SU-DHL-6 (cell line): Measurements from ENCODE around the gene PLXDC2.

Experiments used
- H2AFZ ChIP-seq: fragments of 200-600 bp; sonication (generic); 2 replicates; pipeline ENCODE4 v1.6.1; 2014; ENCODE audit warnings: low read depth, mild to moderate bottlenecking, moderate library complexity, mixed read lengths, antibody characterized with exemption, low read length; ENCODE audit not compliant: severe bottlenecking
- H3F3A ChIP-seq: fragments of 200-600 bp; shearing (Covaris generic); 2 replicates; pipeline ENCODE4 v1.6.0; 2016; ENCODE audit warnings: antibody characterized with exemption, mild to moderate bottlenecking; ENCODE audit not compliant: insufficient read depth
- H3K27ac ChIP-seq: fragments of 200-600 bp; sonication (generic); 2 replicates; pipeline ENCODE4 v1.5.1; 2016; ENCODE audit warnings: low read depth, mild to moderate bottlenecking, low read length, moderate library complexity, mixed read lengths
- H3K27me3 ChIP-seq: fragments of 200-600 bp; sonication (generic), shearing (Covaris generic); 2 replicates; pipeline ENCODE4 v1.6.0; 2014; ENCODE audit warnings: mild to moderate bottlenecking, low read length
- H3K36me3 ChIP-seq: fragments of 200-600 bp; sonication (generic); 2 replicates; pipeline ENCODE4 v1.6.1; 2014; ENCODE audit warnings: mild to moderate bottlenecking, low read length, mixed read lengths
- H3K4me2 ChIP-seq: fragments of 300-600, 200-600 bp; shearing (Covaris generic), sonication (generic); 2 replicates; pipeline ENCODE4 v1.6.0; 2014; ENCODE audit warnings: low read length, low read depth, mild to moderate bottlenecking; ENCODE audit not compliant: poor library complexity, severe bottlenecking
- H3K4me3 ChIP-seq: fragments of 200-600 bp; sonication (generic); 2 replicates; pipeline ENCODE4 v1.5.1; 2014; ENCODE audit warnings: antibody characterized with exemption, low read length, mild to moderate bottlenecking, mixed read lengths; ENCODE audit not compliant: insufficient read depth, poor library complexity, severe bottlenecking
- H3K79me2 ChIP-seq: fragments of 200-600 bp; sonication (generic); 2 replicates; pipeline ENCODE4 v1.6.1; 2014; ENCODE audit warnings: mild to moderate bottlenecking, low read length, moderate library complexity; ENCODE audit not compliant: insufficient read depth
- H3K9ac ChIP-seq: fragments of 200-600 bp; sonication (generic); 2 replicates; pipeline ENCODE4 v1.7.0; 2014; ENCODE audit warnings: mild to moderate bottlenecking, low read length
- H3K9me2 ChIP-seq: fragments of 200-600 bp; sonication (generic); replicated peaks from 2 replicates; pipeline ENCODE4 v1.6.1; 2014; ENCODE audit warnings: low read length; ENCODE audit not compliant: insufficient read depth
- H3K9me3 ChIP-seq: fragments of 200-600 bp; sonication (generic); 2 replicates; pipeline ENCODE4 v1.6.1; 2014; ENCODE audit warnings: low read length, mixed read lengths; ENCODE audit not compliant: insufficient read depth
- H4K20me1 ChIP-seq: fragments of 200-600 bp; sonication (generic); 2 replicates; pipeline ENCODE4 v1.6.1; 2014; ENCODE audit warnings: low read depth, mild to moderate bottlenecking, antibody characterized with exemption, low read length, moderate library complexity, mixed read lengths
- CTCF ChIP-seq: fragments of 200-600 bp; sonication (generic); IDR thresholded peaks from one replicate; pipeline ENCODE4 v1.5.1; 2017; ENCODE audit warnings: antibody characterized with exemption, mild to moderate bottlenecking, low read length, moderate library complexity; ENCODE audit not compliant: insufficient read depth, poor library complexity, severe bottlenecking
- EZH2phosphoT487 ChIP-seq: fragments of 200-600 bp; sonication (generic), shearing (Covaris generic); conservative IDR thresholded peaks from 2 replicates; pipeline ENCODE4 v1.6.1; 2018; ENCODE audit warnings: mild to moderate bottlenecking, antibody characterized with exemption, low read length, moderate library complexity, mixed read lengths

PLXDC2 gene

GRCh38 chr10:20144268-20144667 lies 328.0 kb downstream of the PLXDC2 start:
- H3K79me2 ChIP-seq, result no peaks in the 10 kb centered on the region
- no peak overlapping the region for H2AFZ ChIP-seq
- H3K9ac ChIP-seq, result no peak overlapping the region
- H3K9me3 ChIP-seq, result no peaks in the 10 kb centered on the region
- no peak overlapping the region for H3K4me3 ChIP-seq
- no peak overlapping the region for H3K4me2 ChIP-seq
- TF ChIP-seq CTCF (no peak), EZH2phosphoT487 (no peak)
- H4K20me1 ChIP-seq, result no peaks in the 10 kb centered on the region
- H3K36me3 ChIP-seq, result no peaks in the 10 kb centered on the region
- no peaks in the 10 kb centered on the region for H3K9me2 ChIP-seq
- no peak overlapping the region for H3K27ac ChIP-seq
- no peaks in the 10 kb centered on the region for H3K27me3 ChIP-seq
- H3F3A ChIP-seq, result no peaks in the 10 kb centered on the region

- H3K4me2 ChIP-seq, result no peak overlapping the region
- no peak overlapping the region for H3K27ac ChIP-seq
- H3K79me2 ChIP-seq, result no peaks in the 10 kb centered on the region
Observed at GRCh38 chr10:20146004-20146403, 329.8 kb downstream of the PLXDC2 start.

GRCh38 chr10:20147684-20148083 lies 331.5 kb downstream of the PLXDC2 start:
- Histone ChIP-seq H3K9me2 (no peaks in the 10 kb centered on the region), H3K9me3 (no peaks in the 10 kb centered on the region), H3K27me3 (no peaks in the 10 kb centered on the region), H3K4me2 (no peak overlapping the region), H3K9ac (no peak overlapping the region), H3K27ac (no peak overlapping the region), H3K4me3 (no peak overlapping the region), H3F3A (no peaks in the 10 kb centered on the region), H3K36me3 (no peaks in the 10 kb centered on the region), H4K20me1 (no peaks in the 10 kb centered on the region), H2AFZ (no peak overlapping the region), H3K79me2 (no peaks in the 10 kb centered on the region)
- TF ChIP-seq EZH2phosphoT487, result no peak

More at GRCh38 chr10:20146004-20146403, 329.8 kb downstream of the PLXDC2 start:
- Histone ChIP-seq H3K4me3 (no peak overlapping the region), H3K9me3 (no peaks in the 10 kb centered on the region), H4K20me1 (no peaks in the 10 kb centered on the region), H3K9me2 (no peaks in the 10 kb centered on the region), H3K9ac (no peak overlapping the region), H3F3A (no peaks in the 10 kb centered on the region), H3K27me3 (no peaks in the 10 kb centered on the region), H3K36me3 (no peaks in the 10 kb centered on the region), H2AFZ (no peak overlapping the region)
- TF ChIP-seq CTCF, result no peak

GRCh38 chr10:20156511-20156910 lies 340.3 kb downstream of the PLXDC2 start:
- Histone ChIP-seq H2AFZ (no peak overlapping the region), H3K27ac (no peak overlapping the region), H3K9me3 (no peaks in the 10 kb centered on the region), H3K4me3 (no peak overlapping the region), H3K27me3 (no peaks in the 10 kb centered on the region), H3K36me3 (no peaks in the 10 kb centered on the region), H3K9ac (no peak overlapping the region), H4K20me1 (no peaks in the 10 kb centered on the region), H3K9me2 (no peaks in the 10 kb centered on the region), H3K4me2 (no peak overlapping the region), H3K79me2 (no peaks in the 10 kb centered on the region), H3F3A (no peaks in the 10 kb centered on the region)
- TF ChIP-seq CTCF (no peak), EZH2phosphoT487 (no peak)
